Fibroblast of pulmonary artery (primary cell): Measurements from ENCODE around the gene CD226.

Source experiments
- DNase-seq: peaks from one replicate; pipeline ENCODE4 v3.0.0-alpha.2; 2010; ENCODE audit warnings: low read depth
- H3K4me3 ChIP-seq: replicated peaks from 2 replicates; pipeline ENCODE4 v1.5.1; 2011; ENCODE audit warnings: low read depth, mild to moderate bottlenecking, control low read depth, low read length, moderate library complexity
- TF ChIP-seq, protein P1 (sequence below): IDR thresholded peaks from 2 replicates; pipeline ENCODE4 v1.5.1; 2011; ENCODE audit warnings: mild to moderate bottlenecking, control low read depth, low read length, inconsistent platforms; ENCODE audit errors: missing control alignments

The CD226 gene

DNA sequence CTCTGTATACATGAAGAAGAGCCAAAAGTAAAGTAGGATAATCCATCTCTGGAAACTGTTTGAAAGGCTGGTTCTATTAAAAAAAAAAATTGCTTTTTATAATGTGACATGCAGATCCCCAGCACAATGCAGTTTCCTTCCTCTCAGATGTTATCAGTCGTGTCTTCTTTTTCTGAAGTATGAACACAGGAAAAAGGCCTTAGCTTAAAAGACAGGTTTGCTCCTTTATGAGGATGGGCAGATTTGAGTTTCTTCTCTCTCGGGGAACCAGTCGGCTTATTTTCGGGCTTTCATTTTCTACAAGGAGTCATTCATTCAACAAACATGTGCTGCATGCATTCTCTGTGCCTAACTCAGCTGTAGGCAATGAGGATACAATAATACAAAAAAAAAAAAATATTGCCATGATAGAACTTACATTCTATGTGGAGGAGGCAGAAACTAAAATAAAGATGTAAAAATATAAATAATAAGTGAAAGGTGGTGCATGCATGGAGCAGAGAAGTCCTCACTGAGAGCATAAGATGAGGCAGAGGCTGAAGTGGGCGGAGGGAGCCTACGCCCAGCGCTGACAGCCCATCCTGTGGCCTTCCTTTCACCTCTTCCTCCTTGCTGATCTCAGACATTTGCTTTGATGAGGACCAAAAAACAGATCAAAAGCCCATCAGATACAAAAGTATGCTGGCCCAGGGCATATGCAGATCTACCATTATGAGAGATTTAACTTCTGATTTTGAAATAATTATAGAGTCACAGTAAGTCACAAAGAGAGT is at the start of gene CD226:
Gene CD226 (minus strand): TSS at position 513 of the 773 bp plus-strand sequence. CDS start 467 bp downstream, at position 46.
- DNase-seq: no peak
- H3K4me3 ChIP-seq: no peak within 1 kb of the TSS
- TF ChIP-seq, protein P1, sequence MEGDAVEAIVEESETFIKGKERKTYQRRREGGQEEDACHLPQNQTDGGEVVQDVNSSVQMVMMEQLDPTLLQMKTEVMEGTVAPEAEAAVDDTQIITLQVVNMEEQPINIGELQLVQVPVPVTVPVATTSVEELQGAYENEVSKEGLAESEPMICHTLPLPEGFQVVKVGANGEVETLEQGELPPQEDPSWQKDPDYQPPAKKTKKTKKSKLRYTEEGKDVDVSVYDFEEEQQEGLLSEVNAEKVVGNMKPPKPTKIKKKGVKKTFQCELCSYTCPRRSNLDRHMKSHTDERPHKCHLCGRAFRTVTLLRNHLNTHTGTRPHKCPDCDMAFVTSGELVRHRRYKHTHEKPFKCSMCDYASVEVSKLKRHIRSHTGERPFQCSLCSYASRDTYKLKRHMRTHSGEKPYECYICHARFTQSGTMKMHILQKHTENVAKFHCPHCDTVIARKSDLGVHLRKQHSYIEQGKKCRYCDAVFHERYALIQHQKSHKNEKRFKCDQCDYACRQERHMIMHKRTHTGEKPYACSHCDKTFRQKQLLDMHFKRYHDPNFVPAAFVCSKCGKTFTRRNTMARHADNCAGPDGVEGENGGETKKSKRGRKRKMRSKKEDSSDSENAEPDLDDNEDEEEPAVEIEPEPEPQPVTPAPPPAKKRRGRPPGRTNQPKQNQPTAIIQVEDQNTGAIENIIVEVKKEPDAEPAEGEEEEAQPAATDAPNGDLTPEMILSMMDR: no peak

DNA sequence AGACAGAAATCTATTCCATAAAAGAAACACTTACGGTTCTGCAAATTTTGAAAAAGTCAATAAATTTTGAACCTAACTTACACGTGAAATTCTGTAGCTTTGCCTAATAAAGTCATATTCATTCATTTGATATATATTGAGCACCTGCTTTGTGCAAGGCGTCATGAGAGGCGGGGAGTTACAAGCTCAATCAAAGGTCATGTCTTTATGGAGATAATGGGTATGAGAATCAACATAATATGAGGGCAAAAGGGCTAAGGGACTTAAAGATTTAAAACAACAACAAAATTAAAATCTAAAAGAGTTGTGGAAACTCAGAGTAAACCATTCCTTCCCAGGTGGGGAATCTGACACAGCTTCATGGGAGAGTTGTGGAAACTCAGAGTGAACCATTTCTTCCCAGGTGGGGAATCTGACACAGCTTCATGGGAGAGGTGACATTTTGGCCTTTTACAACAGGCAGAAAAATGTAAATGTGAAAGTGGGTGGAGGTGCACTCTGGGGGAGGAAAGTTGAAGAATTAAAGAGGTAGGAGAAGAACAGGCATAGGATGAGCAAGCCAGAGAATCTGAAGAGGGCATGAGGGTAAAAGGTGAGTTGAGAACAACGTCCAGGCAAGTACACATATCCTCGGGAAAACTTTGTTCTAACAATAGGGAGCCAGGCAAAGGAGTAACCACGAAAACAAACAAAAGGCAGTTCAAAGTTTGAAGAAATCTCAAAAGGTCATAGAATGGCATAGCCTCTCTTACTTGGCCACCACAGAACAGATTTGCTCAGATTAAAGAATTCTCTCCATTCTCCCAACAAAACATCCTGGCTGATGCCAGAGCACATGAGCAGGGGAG is 49.5 kb upstream of the CD226 start:
- TF ChIP-seq, protein P1: no peak
- DNase-seq: no peak
- H3K4me3 ChIP-seq: no peak overlapping the region

DNA sequence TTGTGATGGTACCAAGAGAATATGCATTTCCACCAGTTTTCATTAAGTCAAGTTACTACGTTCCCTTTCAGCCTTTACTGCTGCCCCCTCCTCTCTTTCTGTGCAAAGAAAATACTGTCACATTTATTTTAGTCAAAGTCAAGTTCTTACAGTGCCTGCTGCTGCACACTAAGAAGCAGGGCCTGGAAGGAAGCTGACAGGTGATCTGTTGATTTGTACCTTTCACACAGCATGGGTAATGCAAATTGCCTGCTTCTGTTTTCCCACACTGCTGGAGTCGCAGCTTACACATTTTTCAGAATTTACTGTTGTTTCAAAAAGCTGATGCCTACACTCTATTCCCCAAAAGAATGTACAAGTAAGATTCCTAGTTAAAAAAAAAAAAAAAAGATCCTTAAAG is 48.7 kb upstream of the CD226 start:
- no peak overlapping the region for H3K4me3 ChIP-seq
- no peak for DNase-seq
- TF ChIP-seq, protein P1: no peak

DNA sequence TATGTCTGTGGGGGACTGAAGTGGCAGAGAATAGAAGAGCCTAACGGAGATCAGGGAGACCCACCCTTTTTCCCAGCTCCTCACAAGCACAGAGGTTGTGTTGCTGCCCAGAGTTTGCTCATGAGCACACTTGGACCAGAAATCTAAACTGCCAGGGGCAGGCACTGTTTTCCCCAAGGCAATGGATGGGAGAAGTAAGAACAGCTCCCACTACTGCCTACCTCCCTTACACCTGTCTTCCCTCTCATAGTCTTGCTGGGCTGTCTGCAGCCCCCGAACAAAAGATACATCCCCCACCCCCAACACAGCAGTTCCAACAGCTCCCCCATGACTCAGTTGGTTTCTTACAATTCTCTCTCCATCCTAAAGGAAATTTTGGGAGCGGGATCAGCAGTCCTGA is 48.1 kb upstream of the CD226 start:
- no peak overlapping the region for H3K4me3 ChIP-seq
- TF ChIP-seq, protein P1: no peak
- DNase-seq: no peak

DNA sequence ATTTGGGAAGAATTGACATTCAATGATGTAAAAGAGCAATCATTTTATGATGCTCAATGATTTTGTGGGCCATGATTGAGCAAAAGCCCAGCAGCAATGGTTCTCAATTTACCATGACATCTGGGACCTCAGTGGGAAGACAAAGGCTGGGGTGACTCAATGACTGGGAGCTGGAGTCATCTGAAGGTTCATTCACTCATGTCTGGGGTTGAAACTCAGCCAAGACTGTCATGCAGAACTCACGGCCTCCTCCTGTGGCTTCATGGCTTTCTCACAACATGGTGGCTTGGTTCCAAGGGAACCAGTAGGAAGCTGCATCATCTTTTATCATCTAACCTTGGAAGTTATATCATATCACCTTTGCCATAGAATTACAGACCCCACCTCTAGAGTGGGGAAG is 45.1 kb upstream of the CD226 start:
- no peak overlapping the region for H3K4me3 ChIP-seq
- peak; percentile 31 for DNase-seq
- TF ChIP-seq, protein P1: no peak

DNA sequence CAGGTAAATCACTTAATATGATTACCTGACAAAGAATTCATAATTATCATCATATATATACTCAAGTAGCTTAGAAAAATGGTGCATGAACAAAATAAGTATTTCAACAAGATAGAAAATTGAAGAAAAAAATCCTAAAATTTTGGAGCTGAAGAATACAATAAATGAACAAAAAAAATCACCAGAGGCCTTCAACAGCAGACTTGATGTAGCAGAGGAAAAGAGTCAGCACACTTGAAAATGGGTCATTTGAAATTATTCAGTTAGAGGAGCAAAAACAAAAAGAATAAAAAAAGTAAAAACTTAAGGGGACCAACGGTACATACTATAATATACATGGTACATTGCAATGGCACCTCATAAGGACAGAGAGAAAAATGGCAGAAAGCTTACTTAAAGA is 40.2 kb upstream of the CD226 start:
- DNase-seq: no peak
- H3K4me3 ChIP-seq: no peak overlapping the region
- TF ChIP-seq, protein P1: no peak
